GM23248 (cell line): ENCODE results near the gene CFAP97D2.
"Not testable (repeated sequence)": the region's sequence is repeated elsewhere in the genome, so short reads cannot be mapped to it uniquely, and the experiment has no call there.

Experiments used
- EZH2 ChIP-seq: fragments of 200-600 bp; sonication (generic); IDR thresholded peaks from 2 replicates; pipeline ENCODE4 v1.6.1; 2018; ENCODE audit warnings: antibody characterized with exemption, mild to moderate bottlenecking; ENCODE audit not compliant: insufficient read depth, poor library complexity, severe bottlenecking
- EZH2phosphoT487 ChIP-seq: fragments of 200-600 bp; sonication (generic); IDR thresholded peaks from 2 replicates; pipeline ENCODE4 v1.6.1; 2018; ENCODE audit warnings: antibody characterized with exemption, moderate library complexity, mild to moderate bottlenecking, low read depth; ENCODE audit not compliant: insufficient read depth

DNA sequence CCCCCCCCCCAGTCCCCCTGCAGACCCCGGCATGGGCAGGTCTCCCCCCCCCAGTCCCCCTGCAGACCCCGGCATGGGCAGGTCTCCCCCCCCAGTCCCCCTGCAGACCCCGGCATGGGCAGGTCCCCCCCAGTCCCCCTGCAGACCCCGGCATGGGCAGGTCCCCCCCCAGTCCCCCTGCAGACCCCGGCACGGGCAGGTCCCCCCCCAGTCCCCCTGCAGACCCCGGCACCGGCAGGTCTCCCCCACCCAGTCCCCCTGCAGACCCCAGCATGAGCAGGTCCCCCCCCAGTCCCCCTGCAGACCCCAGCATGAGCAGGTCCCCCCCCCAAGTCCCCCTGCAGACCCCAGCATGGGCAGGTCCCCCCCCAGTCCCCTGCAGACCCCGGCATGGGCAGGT lies 45.9 kb upstream of the CFAP97D2 start:
- TF ChIP-seq EZH2, EZH2phosphoT487: not testable (repeated sequence)
